ENCODE data around the gene DYNLT1.

DNA sequence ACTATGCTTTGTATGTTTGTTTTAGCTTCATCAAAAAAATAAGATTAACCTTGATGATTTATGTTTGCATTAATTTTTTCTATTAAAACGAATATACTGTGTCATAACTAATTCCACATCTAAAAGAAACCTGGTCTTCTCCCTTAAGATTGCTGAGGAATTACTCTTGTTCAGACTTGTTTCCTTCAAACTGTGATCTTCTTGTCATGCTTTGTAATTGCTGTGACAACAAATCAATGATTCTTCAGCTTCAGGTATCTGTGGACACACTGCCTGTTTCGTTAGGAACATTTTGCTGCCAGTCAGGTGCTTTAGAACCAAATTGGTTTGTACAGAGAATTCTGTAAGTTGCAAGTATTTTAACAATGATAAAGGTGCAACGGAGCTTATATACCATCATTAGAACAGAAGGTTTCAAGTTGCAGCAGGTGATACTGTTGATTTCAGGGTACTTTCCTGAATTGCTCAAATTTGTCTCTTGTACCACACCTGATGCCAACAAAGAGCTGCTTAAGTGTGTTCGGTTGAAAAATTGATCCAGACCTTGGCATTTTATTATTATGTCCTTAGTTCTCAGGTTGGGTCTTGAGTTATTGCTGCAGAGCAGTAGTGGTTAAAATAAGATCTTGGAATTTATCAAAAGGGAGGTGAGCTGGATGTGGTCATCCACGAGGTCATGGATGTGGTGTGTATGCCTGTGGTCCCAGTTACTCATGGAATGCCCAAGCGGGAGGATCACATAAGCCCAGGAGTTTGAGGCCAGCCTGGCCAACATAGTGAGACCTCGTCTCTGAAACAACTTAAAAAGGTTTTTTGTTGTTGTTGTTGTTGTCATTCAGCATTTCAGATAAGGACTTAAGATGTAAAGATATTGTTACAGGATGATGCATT, 24.8 kb upstream of the DYNLT1 start:
- TF ChIP-seq CTCF (IDR thresholded peaks at IDR 0.05; ENCODE audit: insufficient read depth, low read length): no peak
- no peak for TF ChIP-seq POLR2AphosphoS5 (IDR thresholded peaks at IDR 0.05; ENCODE audit: low read depth)
- no peak for TF ChIP-seq REST (IDR thresholded peaks at IDR 0.05; ENCODE audit: insufficient replicate concordance, low read depth)
- TF ChIP-seq SPI1 (IDR thresholded peaks at IDR 0.05; ENCODE audit: borderline replicate concordance, low read depth): no peak
